GM21576 (cell line): ENCODE data around the gene L3HYPDH.
"Not testable (repeated sequence)": the region's sequence is repeated elsewhere in the genome, so short reads cannot be mapped to it uniquely, and the experiment has no call there.

Experiments used
- ATAC-seq: cut with Tn5 transposase; IDR thresholded peaks from one replicate; pipeline ENCODE4 v1.9.1; 2021; ENCODE audit warnings: mild to moderate bottlenecking, moderate library complexity; ENCODE audit not compliant: unreplicated experiment

Gene L3HYPDH

DNA sequence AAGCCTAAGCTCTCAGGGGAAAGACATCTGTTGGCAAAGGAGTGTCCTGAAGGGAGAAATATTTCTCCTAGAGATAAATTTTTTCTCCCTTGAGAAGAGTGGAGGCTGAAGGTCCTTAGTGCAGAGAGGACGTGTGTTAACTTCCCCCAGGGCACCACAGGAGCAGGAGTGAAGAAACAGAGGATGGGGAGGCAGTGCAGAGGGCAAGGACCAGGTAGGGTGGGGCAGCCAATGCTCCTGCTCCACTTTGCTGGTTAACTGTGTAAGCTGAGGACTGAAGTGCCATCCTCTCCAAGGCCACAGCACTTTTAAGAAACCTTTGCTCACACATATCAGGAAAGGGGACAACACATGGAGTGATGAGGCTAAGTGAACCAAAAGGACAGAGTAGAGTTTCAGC is 4.0 kb downstream of the L3HYPDH start:
- no peak for ATAC-seq

DNA sequence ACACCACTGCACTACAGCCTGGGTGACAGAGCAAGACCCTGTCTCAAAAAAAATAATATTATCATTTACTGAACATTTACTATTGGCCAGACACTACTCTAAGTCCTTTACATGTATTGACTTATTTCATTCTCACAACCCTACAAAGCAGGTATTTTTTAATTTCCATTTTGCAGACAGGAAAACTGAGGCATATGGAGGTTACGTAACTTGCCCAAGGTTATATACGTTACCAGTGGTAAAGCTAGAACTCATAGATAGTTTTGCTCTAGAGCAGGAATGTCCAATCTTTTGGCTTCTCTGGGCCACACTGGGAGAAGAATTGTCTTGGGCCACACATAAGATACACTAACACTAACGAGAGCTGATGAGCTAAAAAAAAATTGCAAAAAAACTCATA is 5.7 kb downstream of the L3HYPDH start:
- no peak for ATAC-seq

DNA sequence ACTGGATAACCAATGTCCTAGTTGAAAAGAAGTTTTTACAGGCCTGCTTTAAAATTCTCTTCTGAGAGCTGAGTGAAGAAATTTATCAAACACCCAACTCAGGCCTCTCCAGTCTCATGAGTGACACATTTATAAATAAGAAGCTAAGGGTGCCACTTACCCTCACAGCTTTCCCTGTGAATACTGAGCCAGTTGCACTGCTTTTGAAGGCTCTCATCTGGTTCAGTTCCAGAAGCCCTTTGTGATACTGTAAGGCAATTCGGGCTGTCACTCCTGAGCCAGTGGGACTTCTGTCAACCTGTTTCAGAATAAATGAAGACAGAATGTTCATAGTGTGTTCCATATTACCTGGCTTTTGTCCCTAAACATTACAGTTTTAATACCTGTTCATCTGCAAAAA is 8.5 kb downstream of the L3HYPDH start:
- ATAC-seq, result no peak

DNA sequence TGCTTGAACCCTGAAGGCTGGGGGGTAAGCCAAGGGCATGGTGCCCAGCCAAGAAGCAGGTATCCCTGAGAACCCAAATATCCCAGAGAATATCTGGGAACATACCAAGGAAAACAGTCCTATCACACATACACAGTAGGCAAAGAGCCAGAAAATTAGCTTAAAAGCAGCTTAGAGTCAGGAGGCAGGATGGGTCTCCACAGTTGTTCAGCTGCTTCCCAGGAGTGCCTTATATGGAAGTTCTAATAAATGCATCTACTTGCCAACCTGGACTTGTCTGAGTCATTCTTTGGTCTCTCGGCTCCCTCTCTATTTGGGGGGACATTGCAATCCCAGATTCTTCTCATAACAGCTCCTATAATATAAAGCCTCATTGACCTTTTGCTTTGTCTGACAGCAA is 10.0 kb downstream of the L3HYPDH start:
- ATAC-seq, result no peak

- ATAC-seq, result peak; percentile 16
Observed at GRCh38 chr14:59465316-59466135, 18.7 kb downstream of the L3HYPDH start, which contains the start of gene GPR135. TSS of gene GPR135 (minus strand) at chr14:59465380. CDS start at chr14:59465226, 154 bp downstream.

GRCh38 chr14:59464486-59465315 is 19.5 kb downstream of the L3HYPDH start:
- peak; percentile 61 for ATAC-seq

DNA sequence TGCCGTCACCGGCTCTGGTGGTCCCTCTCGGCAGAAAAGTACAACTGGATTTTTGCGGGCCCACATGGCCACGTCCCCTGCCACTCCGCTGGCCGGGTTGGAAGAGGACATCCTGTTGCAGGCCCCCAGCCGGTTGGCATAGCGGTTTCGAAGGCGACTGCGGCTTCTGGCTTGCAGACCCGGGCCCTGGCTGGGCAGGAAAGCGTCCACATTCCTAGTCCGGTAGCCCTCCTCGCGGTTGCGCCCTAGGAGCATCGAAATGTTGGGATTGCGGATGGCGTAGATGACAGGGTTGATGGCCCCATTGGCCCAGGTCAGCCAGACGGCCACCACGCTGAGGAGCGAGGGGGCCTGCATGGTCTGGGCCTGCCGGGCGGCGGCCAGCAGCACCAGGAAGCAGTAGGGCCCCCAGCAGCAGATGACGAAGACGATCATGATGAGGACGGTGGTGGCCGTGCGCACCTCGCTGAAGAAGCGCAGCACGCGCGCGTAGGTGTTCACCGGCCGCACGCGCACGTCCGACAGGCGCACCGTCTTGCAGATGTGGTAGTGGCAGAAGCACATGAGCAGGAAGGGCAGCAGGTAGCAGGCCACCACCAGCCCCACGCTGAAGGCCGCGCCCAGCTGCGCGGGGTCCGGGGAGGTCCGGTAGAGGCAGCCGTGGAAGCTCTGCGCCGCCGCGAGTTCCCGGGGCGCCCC is 20.3 kb downstream of the L3HYPDH start:
- peak; percentile 29 for ATAC-seq

- no peak for ATAC-seq
Observed at GRCh38 chr14:59461891-59462290, 22.3 kb downstream of the L3HYPDH start.

- no peak for ATAC-seq
Observed at GRCh38 chr14:59460378-59460777, 23.8 kb downstream of the L3HYPDH start.

GRCh38 chr14:59458486-59458885 is 25.7 kb downstream of the L3HYPDH start:
- no peak for ATAC-seq

- no peak for ATAC-seq
Observed at GRCh38 chr14:59455411-59455810, 28.8 kb downstream of the L3HYPDH start.

GRCh38 chr14:59454139-59454538 is 30.1 kb downstream of the L3HYPDH start:
- no peak for ATAC-seq

DNA sequence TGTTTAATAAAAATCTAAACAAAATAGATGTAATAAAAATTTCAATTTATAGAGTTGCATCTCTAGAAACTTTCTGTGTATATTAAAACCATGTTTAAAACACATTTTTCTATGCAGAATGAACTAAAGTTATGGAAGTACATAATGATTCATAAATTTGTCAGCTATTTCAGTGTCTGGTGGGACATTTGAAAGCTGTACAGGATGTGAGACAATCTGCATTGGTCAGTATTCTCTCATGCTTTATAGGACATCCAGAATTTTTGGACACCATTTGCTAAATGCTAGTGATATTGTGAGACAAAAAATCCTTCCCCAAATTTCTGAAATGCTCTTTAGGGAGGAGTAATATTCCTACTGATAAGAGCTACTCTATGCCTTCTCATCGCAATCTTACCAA is 32.4 kb downstream of the L3HYPDH start:
- ATAC-seq, result no peak

DNA sequence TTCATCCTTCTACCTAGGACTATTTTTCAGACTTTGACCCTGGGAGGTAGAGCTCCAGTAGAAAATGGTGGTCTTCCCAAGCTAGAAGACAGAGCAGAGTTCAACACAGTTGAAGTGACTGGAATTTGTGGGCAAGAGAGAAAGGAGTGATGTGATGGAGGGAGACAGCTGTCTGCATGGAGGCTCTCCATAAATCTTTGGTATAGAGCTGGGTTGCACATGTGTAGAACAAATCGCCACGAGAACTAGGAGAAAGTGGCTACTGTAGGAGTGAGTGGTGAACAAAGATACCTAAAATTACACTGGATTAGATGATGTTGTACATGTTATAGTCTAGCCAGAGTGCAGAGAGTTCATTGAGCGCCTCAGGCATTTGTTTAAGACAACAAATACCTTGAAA is 33.5 kb downstream of the L3HYPDH start:
- no peak for ATAC-seq

DNA sequence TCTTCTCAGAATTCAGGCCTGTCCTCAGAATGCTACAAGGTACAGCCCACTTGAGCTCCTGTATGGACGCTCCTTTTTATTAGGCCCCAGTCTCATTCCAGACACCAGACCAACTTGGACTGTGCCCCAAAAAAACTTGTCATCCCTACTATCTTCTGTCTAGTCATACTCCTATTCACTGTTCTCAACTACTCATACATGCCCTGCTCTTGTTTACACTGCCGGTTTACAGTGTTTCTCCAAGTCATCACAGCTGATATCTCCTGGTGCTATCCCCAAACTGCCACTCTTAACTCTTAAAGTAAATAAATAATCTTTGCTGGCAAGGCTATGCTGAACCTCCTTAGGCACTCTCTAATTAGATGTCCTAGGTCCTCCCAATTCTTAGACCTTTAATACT is 35.5 kb downstream of the L3HYPDH start:
- ATAC-seq, result not testable (repeated sequence)

DNA sequence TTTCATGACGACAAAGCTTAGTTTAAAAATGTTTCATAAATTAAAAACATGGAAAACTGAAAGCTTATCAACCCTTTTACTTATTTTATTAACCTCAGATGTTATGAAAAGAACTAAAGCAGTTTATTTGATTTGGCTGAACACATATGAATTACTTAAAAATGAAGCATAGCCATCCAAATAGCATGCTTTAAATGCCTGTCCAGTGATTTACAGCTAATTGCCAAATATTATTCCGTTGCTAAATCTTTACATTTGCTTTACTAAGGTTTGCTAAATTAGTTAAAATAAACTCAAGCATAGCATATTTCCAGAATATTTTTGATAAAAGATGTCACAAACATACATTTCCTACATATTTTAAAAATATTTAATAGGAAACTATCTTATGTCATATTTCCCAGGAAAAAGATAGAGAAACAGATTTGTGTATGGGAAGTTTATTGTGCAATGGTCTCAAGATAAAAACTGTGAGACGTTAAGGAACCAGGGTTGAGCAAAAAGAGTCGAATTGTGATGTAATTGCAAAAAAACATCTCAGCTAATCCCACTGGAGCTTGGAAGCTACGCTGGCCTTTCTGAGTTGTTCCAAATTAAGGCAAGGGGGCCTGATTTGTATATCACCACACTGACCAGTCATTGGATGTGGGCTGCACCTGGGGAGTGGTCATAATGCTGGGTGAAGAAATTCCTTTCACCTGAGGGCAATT is 44.8 kb downstream of the L3HYPDH start:
- no peak for ATAC-seq

DNA sequence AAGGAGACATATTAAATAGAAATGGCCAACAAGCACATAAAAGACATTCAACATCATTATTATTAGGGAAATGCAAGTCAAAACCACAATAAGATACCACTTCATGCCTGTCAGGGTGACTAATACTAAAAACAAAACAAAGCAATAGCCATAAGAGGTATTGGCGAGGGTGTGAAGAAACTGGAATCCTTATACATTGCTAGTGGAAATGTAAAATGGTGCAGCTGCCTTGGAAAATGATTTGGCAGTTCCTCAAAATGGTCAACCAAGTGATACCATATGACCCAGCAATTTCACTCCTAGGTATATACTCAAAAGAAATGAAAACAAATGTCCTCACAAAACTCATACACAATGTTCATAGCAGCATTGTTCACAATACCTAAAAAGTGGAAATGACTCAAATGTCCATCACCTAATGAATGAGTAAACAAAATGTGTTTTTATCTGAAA is 46.0 kb downstream of the L3HYPDH start:
- no peak for ATAC-seq

- no peak for ATAC-seq
Observed at GRCh38 chr14:59435987-59436386, 48.2 kb downstream of the L3HYPDH start.

DNA sequence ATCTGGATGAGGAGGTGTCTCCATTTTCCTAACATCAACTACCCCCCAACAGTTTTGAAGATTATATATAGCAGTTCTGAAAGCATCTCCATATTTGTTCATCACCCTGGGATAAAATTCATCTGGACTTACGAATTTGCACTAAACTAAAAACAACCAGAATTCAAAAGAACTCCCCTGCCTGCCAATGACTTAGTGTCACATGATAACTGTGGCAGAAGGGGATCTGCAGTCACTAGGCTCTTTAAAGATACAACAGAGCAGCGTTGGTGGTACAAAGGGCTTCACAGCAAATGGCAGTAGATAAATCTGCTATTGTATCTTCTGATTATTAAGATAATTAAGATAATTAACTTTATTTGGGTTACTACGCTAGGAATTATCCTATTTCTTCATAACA is 49.1 kb downstream of the L3HYPDH start:
- ATAC-seq, result no peak

GRCh38 chr14:59429790-59430189 is 54.4 kb downstream of the L3HYPDH start:
- no peak for ATAC-seq

DNA sequence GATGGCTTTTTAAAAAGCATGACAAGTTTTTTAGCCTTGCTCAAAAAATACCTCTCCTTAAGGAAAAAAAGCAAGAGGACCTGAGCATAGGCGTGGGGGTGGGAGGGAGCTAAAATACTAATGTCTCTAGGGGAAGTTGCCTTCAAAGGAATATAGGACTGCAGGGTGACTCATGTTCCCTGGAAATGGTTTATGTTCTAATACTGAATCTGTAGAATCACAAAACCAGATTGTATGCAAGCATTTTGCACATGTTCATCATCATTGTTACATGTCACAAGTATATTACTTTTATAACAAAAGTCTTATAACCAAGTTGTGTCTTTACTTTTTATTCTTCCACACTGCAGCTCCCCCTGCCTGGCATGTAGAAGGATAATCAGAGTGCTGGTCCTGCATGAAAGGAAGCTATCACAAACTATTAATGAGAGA is 55.6 kb downstream of the L3HYPDH start:
- ATAC-seq, result no peak
